Hippocampal formation (tissue), 2 donors: Measurements from ENCODE around the gene RAB6D.
"Not testable (repeated sequence)": the region's sequence is repeated elsewhere in the genome, so short reads cannot be mapped to it uniquely, and the experiment has no call there.

Experiments
- DNase-seq, 2 donors: peaks; one replicate each; lab custom pipeline; 2025; lab: John Stamatoyannopoulos, UW

Gene RAB6D

GRCh38 chr2:131363703-131364186, at the start of gene RAB6D:
TSS of gene RAB6D (minus strand) at chr2:131364168. CDS start at chr2:131363720, 448 bp downstream.
- not testable (repeated sequence) for DNase-seq

GRCh38 chr2:131413148-131413747, 49.3 kb upstream of the RAB6D start:
- peak in 1 of 2 donors; percentile 43 for DNase-seq

- DNase-seq = no peak
Measured at GRCh38 chr2:131410173-131410572, 46.2 kb upstream of the RAB6D start.

- DNase-seq = no peak
Measured at GRCh38 chr2:131408778-131409177, 44.8 kb upstream of the RAB6D start.

- no peak for DNase-seq
Measured at GRCh38 chr2:131408207-131408606, 44.2 kb upstream of the RAB6D start.

GRCh38 chr2:131404753-131405152, 40.8 kb upstream of the RAB6D start:
- DNase-seq = no peak

- no peak for DNase-seq
Measured at GRCh38 chr2:131402320-131403039, 38.5 kb upstream of the RAB6D start.

- DNase-seq = no peak
Measured at GRCh38 chr2:131400849-131401248, 36.9 kb upstream of the RAB6D start.

- DNase-seq = not testable (repeated sequence)
Measured at GRCh38 chr2:131400441-131400840, 36.5 kb upstream of the RAB6D start.

- not testable (repeated sequence) for DNase-seq
Measured at GRCh38 chr2:131396209-131396608, 32.2 kb upstream of the RAB6D start.

- not testable (repeated sequence) for DNase-seq
Measured at GRCh38 chr2:131395024-131395645, 31.2 kb upstream of the RAB6D start.

- DNase-seq = no peak
Measured at GRCh38 chr2:131394147-131394931, 30.4 kb upstream of the RAB6D start.

GRCh38 chr2:131391953-131392352, 28.0 kb upstream of the RAB6D start:
- DNase-seq = not testable (repeated sequence)

GRCh38 chr2:131391471-131391870, 27.5 kb upstream of the RAB6D start:
- DNase-seq = not testable (repeated sequence)

- DNase-seq = not testable (repeated sequence)
Measured at GRCh38 chr2:131390495-131391130, 26.6 kb upstream of the RAB6D start.

- no peak for DNase-seq
Measured at GRCh38 chr2:131389657-131390056, 25.7 kb upstream of the RAB6D start.

- DNase-seq = not testable (repeated sequence)
Measured at GRCh38 chr2:131388834-131389233, 24.9 kb upstream of the RAB6D start.

- not testable (repeated sequence) for DNase-seq
Measured at GRCh38 chr2:131373111-131373510, 9.1 kb upstream of the RAB6D start.

GRCh38 chr2:131369954-131370353, 6.0 kb upstream of the RAB6D start:
- DNase-seq = no peak

GRCh38 chr2:131368493-131369066, 4.6 kb upstream of the RAB6D start:
- DNase-seq = not testable (repeated sequence)

- DNase-seq = no peak
Measured at GRCh38 chr2:131367352-131367751, 3.4 kb upstream of the RAB6D start.
